ENCODE measurements around the gene ADD3. TPM values are rescaled to one million over a fixed set of nuclear protein-coding genes. Genes with fewer than 3 reads are reported as not detected.

The ADD3 gene
- total RNA-seq, 1 donor from 2014 or later = 115 TPM

DNA sequence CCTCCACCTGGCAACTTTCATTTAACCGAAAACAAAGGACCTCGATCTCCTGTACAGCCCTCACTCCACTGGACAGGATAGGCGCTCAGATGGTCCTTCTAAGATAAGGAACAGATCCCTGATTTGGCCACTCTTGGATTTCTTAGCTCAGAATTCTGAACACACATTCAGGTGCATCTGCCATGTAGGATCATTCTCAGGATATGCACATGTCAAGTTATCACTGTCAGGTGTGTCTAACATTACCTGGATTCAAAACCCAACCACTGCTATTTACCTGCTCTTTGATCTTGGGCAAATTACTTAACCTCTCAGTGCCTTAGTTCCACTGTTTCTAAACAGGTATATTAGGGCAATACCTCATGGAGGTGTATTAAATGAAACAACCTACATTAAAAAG lies 12.2 kb upstream of the ADD3 start:
- intact Hi-C loops (cut with DNase I) = no loop called here
- no peak for ATAC-seq (ENCODE audit: poor library complexity)

GRCh38 chr10:109996225-109996624 lies 11.6 kb upstream of the ADD3 start:
- ATAC-seq (ENCODE audit: poor library complexity) (peak; percentile 41), DNase-seq (no peak)
- intact Hi-C loops (cut with DNase I) = no loop called here

More for the DNA sequence above, 12.2 kb upstream of the ADD3 start:
- no peak for DNase-seq

DNA sequence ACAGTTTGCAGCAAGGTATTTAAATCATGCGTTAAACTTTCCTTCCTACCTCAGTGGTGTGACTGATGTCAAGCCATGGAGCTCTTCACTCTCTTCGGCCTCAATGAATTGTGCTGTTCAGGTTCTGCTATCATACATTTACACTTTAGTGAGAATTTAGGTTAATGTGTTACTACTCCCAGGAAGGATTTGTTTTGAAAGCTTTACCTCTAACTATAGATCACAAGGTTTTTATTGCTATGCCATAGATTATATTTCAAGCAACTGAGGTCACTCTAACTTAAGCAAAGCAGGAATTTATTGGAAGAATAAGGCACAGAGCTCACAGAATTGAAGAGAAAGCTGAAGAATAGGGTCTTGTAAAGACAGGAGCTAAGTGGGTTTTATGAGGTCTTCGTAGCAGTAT lies 11.0 kb upstream of the ADD3 start:
- DNase-seq = no peak

DNA sequence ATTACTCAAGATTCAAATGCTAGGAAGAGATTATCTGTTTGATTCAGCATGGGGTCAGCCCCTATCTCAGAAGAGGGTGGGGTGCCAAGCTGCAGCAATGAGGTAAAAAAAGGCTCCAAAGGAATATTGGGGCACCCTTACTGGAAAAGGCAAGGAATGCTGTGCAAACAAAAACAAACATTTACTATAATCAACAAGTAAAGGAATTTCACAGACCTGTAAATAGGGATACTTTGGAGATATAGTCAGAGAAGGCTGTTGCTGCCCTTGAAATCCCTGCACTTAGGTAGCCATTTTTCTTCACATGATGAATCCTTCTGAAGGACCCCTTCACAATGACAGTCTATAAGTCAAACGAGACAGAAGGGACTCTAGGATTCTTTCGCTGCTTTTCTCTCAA lies 10.6 kb upstream of the ADD3 start:
- intact Hi-C loops (cut with DNase I) = no loop called here
- DNase-seq (no peak), ATAC-seq (ENCODE audit: poor library complexity) (no peak)

More for the DNA sequence above, 11.0 kb upstream of the ADD3 start:
- no peak for ATAC-seq (ENCODE audit: poor library complexity)
- intact Hi-C loops (cut with DNase I) = no loop called here

GRCh38 chr10:109998513-109998912 lies 9.3 kb upstream of the ADD3 start:
- intact Hi-C loops (cut with DNase I) = no loop called here
- no peak for ATAC-seq (ENCODE audit: poor library complexity)
- no peak for DNase-seq

DNA sequence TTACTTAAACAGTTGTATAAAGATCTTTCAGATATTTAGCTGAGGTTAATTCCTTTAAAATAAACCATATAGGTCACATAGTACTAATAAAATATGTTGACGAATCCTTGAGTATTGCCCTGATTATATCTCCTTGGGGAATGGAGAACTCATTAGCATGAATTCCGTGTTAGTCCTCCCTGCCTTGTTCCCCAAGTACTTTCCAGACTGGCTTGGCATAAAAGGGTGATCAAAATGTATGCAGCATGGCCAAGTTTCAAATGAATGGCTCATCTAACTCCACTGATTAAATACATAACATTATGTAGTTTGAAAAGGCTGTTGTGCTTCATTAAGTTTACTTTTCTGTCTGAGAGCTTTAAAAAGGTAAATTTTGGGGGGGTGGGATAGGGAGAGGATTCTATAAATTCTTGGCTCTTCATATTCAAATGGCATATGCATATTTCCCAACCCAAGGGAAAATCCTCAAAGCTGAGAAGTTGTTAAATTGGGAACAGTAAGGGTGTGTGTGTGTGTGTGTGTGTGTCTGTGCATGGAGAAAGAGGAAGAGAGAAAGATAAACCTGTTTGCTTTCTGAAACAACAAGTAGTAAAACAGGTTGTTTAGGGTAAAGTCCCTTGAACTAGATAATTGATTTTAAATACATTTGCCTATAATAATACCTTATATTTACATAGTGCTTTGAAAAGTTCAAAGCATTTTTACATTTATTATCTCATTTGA lies 4.8 kb upstream of the ADD3 start:
- DNase-seq = no peak
- intact Hi-C loops (cut with DNase I) = loop anchor here (10.0 kb wide), 2 partner anchors 108 to 112 kb away; no protein-coding TSS in a partner anchor
- ATAC-seq (ENCODE audit: poor library complexity) = no peak

DNA sequence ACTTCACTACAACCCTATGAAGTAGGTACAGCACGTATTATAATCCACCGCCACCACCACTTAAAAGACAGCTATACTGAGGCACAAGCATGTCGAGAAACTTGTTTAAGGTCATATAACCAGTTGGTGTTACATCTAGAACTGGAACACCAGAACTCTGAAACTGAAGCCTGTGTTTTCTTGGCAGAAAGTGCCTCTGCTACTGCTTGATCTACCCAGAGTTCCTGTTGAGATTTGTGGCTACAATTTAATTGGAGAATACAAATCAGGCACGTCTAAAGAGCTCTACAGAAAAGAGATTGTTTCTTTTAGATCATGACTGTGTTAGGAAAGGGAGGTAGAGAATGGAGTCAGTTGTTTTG lies 4.3 kb upstream of the ADD3 start:
- intact Hi-C loops (cut with DNase I) = loop anchor here (10.0 kb wide), 2 partner anchors 109 to 111 kb away; no protein-coding TSS in a partner anchor
- DNase-seq (no peak), ATAC-seq (ENCODE audit: poor library complexity) (no peak)

- ATAC-seq (ENCODE audit: poor library complexity) (peak; percentile 3), DNase-seq (peak; percentile 56)
- intact Hi-C loops (cut with DNase I) = loop anchor here (10.0 kb wide), 2 partner anchors 109 to 111 kb away; no protein-coding TSS in a partner anchor
These were observed 2.1 kb upstream of the ADD3 start for GRCh38 chr10:110005719-110006118.

GRCh38 chr10:110006358-110007160 lies 1.2 kb upstream of the ADD3 start:
- DNase-seq (peak; percentile 75), ATAC-seq (ENCODE audit: poor library complexity) (peak; percentile 22)
- intact Hi-C loops (cut with DNase I) = loop anchor here (10.0 kb wide), 2 partner anchors 108 to 112 kb away; no protein-coding TSS in a partner anchor

- no peak for DNase-seq
- peak; percentile 39 for ATAC-seq (ENCODE audit: poor library complexity)
- intact Hi-C loops (cut with DNase I) = loop anchor here (10.0 kb wide), 2 partner anchors 108 to 112 kb away; no protein-coding TSS in a partner anchor
These were observed 553 bp upstream of the ADD3 start for GRCh38 chr10:110007161-110007700.

- ATAC-seq (ENCODE audit: poor library complexity) = peak; percentile 26
- peak; percentile 65 for DNase-seq
- intact Hi-C loops (cut with DNase I) = loop anchor here (10.0 kb wide), 2 partner anchors 106 to 114 kb away; no protein-coding TSS in a partner anchor
These were observed 945 bp downstream of the ADD3 start for GRCh38 chr10:110008518-110009339.

DNA sequence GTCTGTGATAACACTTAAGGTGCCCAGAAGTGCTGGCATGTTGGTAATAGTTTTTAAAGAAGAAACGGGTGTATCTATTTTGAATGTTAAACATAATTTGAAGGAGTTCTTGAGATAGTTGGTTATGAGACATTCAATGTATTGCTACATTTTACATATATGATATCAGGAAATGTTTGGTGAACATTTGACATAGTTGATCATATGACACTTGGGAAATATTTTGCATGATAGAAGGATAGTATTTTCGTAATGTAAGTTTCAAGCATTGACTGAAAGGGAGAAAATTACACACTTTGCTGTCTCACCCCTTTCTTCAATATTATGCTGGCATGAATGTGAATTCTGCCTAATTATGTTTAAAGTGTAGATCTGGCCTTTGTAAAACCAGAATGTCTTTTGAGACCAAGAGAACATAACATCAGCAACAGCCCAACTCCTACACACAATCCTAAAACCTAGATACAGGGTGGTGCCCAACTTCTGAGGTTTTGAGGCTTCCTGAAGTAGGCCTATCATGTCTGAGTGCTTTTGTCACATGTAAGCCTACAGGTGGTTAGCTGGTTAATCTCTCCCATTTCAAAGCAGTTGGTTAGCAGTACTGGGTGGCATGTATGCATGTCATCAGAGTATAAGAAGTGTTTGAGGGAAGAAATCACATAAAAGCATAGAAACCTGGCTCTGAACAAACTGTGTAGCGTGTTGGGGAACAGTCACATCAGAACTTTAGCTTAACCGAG lies 2.1 kb downstream of the ADD3 start:
- intact Hi-C loops (cut with DNase I) = loop anchor here (10.0 kb wide), 3 partner anchors 55 to 115 kb away; no protein-coding TSS in a partner anchor
- no peak for ATAC-seq (ENCODE audit: poor library complexity)
- DNase-seq = no peak

DNA sequence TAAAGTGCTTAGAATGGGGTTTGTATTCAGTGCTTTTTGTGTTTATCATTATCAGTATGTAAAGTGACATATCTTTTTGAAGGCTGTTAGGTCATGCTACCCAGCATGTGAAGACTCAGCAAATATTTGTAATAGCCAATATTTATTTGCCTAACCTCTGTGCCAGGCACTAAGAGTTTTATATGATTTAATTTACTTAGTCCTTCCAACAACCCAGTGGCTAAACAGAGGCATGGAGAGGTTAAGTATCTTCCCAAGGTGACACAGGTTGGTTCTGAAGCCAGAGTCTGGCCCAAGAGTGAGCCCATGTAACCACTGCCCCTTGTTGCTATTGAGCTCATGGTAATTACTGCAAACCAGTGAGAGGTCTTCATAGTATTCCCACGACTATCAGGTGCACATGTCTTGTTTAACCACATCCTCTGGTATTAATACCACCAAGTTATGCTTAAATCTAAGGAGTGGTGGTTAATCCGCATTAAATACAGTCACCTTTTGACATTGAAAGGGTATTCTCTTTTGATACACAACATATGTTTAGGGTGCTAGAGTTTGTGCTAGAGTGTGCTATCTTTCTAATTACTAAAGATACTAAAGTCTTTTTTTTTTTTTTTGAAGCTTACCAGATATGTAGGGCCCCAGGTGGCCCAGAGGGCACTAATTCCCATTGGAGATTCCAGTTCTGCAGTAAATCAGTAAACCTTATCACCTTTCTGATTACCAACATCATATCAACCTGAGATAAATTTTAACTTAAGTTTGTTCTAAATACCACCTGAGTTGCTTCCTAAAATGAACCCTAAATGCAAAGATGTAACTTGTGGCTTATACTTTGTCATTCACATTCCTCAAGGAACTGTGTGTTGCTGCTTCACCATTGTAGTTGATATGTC lies 2.9 kb downstream of the ADD3 start:
- intact Hi-C loops (cut with DNase I) = loop anchor here (10.0 kb wide), 1 partner anchor 54 kb away; no protein-coding TSS in a partner anchor
- DNase-seq (no peak), ATAC-seq (ENCODE audit: poor library complexity) (no peak)

DNA sequence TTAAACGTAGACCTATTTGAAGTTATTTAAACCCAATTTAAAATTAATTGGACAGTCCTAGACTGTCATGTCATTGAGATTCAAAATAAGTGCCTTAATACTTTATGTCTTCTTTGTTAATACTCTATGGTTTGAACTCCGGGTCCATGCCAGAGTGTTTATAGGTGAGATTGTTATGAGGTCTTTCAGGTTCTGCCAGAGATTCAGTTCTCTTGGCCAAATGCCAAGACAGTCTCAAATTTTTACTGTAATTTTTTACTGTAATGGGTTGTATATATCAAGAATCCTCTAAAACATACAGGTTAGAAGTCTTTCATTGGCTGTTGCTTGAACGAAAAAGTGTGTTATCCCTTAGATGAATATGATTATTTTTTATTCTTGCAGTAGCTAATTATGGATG lies 3.9 kb downstream of the ADD3 start:
- ATAC-seq (ENCODE audit: poor library complexity) (no peak), DNase-seq (no peak)
- intact Hi-C loops (cut with DNase I) = loop anchor here (10.0 kb wide), 1 partner anchor 53 kb away; no protein-coding TSS in a partner anchor

- DNase-seq (no peak), ATAC-seq (ENCODE audit: poor library complexity) (no peak)
- intact Hi-C loops (cut with DNase I) = loop anchor here (10.0 kb wide), 1 partner anchor 51 kb away; no protein-coding TSS in a partner anchor
These were observed 6.0 kb downstream of the ADD3 start for GRCh38 chr10:110013630-110014293.

DNA sequence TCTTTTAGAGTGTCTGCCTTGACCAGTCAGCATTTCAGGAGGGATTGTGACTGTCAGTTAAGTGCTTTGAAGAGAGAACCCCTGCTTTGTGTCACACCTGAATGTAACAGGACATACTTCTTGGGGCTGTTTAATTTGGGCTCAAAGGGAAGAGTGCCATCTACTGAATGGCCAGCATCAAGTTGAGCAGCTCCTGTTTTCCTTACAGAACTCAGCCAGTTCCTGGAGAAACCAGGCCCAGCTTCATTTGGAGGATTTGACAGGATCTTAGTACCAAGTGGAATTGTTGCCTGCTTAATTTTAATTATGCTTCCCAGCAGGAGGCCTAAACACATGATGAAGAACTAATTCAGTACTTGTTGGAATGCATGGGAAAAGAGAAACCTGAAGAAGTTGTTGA lies 8.3 kb downstream of the ADD3 start:
- ATAC-seq (ENCODE audit: poor library complexity) (peak; percentile 56), DNase-seq (no peak)
- intact Hi-C loops (cut with DNase I) = loop anchor here (10.0 kb wide), 1 partner anchor 49 kb away; no protein-coding TSS in a partner anchor

Data from Right ventricle myocardium superior (tissue), 1 donor.